ENCODE measurements around the gene SSH2. TPM values are rescaled to one million over a fixed set of nuclear protein-coding genes. Genes with fewer than 3 reads are reported as not detected.
A peak's percentile ranks its signal among the peaks of the same experiment; 100 is the strongest.

SSH2 gene
- total RNA-seq, 4 donors from 2014 or later, result 14.7 to 33.6 (median 22.2) TPM

DNA sequence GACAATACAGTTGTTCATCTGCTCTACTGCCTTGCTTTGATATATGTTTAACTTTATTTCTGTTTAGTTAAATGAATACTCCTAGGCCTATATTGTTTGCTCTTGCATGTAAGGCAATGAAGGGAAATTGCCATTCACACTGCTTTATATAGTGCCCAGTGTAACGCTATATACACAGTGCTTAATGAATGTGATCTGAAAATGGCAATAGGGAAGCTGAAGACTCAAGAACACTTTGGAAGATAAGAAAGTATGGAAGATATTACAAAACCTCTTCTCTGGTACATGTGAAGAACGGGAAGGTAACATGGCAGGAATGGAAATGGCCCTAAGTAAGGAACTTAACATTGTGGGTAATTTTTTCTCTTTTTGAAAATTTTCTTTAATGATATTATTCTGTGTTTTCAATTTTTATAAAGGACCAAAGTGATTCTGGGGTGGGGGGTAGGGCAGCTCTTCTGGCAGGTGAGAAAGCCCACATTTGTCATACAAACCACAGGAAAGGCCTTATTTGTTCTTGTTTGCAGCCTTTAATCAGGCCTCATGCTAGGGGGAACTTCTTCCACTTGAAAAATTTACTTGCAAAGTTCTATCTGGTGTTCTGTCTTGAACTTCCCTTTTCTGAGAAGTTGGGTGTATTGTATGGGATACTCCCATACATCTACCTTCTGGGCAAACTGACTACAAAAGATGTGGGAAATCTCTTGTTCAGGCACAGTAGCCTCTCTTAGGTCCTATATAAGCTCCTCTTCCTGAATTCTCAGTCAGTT, 206.6 kb downstream of the SSH2 start:
- DNase-seq (ENCODE audit: low spot score in 2 of 2), result no peak
- peaks cover 30% of the 10 kb centered on the region for H3K4me1 ChIP-seq
- H3K27me3 ChIP-seq, result no peaks in the 10 kb centered on the region
- H3K4me3 ChIP-seq, result no peak overlapping the region
- WGBS, result 83% methylated on average over 2 of the region's 2 CpGs
- peak overlapping the region; percentile 74 for H3K27ac ChIP-seq
- TF ChIP-seq, protein P1, sequence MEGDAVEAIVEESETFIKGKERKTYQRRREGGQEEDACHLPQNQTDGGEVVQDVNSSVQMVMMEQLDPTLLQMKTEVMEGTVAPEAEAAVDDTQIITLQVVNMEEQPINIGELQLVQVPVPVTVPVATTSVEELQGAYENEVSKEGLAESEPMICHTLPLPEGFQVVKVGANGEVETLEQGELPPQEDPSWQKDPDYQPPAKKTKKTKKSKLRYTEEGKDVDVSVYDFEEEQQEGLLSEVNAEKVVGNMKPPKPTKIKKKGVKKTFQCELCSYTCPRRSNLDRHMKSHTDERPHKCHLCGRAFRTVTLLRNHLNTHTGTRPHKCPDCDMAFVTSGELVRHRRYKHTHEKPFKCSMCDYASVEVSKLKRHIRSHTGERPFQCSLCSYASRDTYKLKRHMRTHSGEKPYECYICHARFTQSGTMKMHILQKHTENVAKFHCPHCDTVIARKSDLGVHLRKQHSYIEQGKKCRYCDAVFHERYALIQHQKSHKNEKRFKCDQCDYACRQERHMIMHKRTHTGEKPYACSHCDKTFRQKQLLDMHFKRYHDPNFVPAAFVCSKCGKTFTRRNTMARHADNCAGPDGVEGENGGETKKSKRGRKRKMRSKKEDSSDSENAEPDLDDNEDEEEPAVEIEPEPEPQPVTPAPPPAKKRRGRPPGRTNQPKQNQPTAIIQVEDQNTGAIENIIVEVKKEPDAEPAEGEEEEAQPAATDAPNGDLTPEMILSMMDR (IDR thresholded peaks at IDR 0.05), result no peak
- TF ChIP-seq POLR2A (IDR thresholded peaks at IDR 0.05), result no peak
- TF ChIP-seq POLR2AphosphoS5 (IDR thresholded peaks at IDR 0.05), result no peak
- no peak for TF ChIP-seq EP300 (IDR thresholded peaks at IDR 0.05)
- H3K36me3 ChIP-seq, result no peaks in the 10 kb centered on the region
- H3K9me3 ChIP-seq, result no peaks in the 10 kb centered on the region

GRCh38 chr17:29722411-29723198, 207.4 kb downstream of the SSH2 start:
- peak overlapping the region; percentile 74 for H3K27ac ChIP-seq
- WGBS, result 45% methylated on average over 9 of the region's 9 CpGs
- no peaks in the 10 kb centered on the region for H3K9me3 ChIP-seq
- no peak for DNase-seq (ENCODE audit: low spot score in 2 of 2)
- TF ChIP-seq POLR2A (IDR thresholded peaks at IDR 0.05), result no peak
- TF ChIP-seq, protein P1 (IDR thresholded peaks at IDR 0.05), result no peak
- peak in 2 of 3 donors; percentile 10 to 12 for TF ChIP-seq POLR2AphosphoS5 (IDR thresholded peaks at IDR 0.05)
- no peak for TF ChIP-seq EP300 (IDR thresholded peaks at IDR 0.05)
- H3K27me3 ChIP-seq, result no peaks in the 10 kb centered on the region
- H3K4me3 ChIP-seq, result peak overlapping the region; percentile 11
- H3K36me3 ChIP-seq, result no peaks in the 10 kb centered on the region
- peaks cover 30% of the 10 kb centered on the region for H3K4me1 ChIP-seq

GRCh38 chr17:29720551-29720950, 209.5 kb downstream of the SSH2 start:
- no peaks in the 10 kb centered on the region for H3K27me3 ChIP-seq
- TF ChIP-seq POLR2AphosphoS5 (IDR thresholded peaks at IDR 0.05), result no peak
- TF ChIP-seq, protein P1 (IDR thresholded peaks at IDR 0.05), result no peak
- no peak for TF ChIP-seq POLR2A (IDR thresholded peaks at IDR 0.05)
- 68% methylated on average over 3 of the region's 3 CpGs for WGBS
- no peaks in the 10 kb centered on the region for H3K9me3 ChIP-seq
- H3K4me1 ChIP-seq, result peaks cover 22% of the 10 kb centered on the region
- H3K27ac ChIP-seq, result no peak overlapping the region
- H3K36me3 ChIP-seq, result no peaks in the 10 kb centered on the region
- H3K4me3 ChIP-seq, result no peak overlapping the region
- no peak for DNase-seq (ENCODE audit: low spot score in 2 of 2)

GRCh38 chr17:29719469-29719868, 210.6 kb downstream of the SSH2 start:
- DNase-seq (ENCODE audit: low spot score in 2 of 2), result no peak
- peaks cover 22% of the 10 kb centered on the region for H3K4me1 ChIP-seq
- H3K4me3 ChIP-seq, result no peak overlapping the region
- H3K9me3 ChIP-seq, result no peaks in the 10 kb centered on the region
- TF ChIP-seq POLR2A (IDR thresholded peaks at IDR 0.05), result no peak
- TF ChIP-seq EP300 (IDR thresholded peaks at IDR 0.05), result no peak
- TF ChIP-seq, protein P1 (IDR thresholded peaks at IDR 0.05), result no peak
- TF ChIP-seq POLR2AphosphoS5 (IDR thresholded peaks at IDR 0.05), result no peak
- no peaks in the 10 kb centered on the region for H3K27me3 ChIP-seq
- no peak overlapping the region for H3K27ac ChIP-seq
- WGBS, result 94% methylated on average over 2 of the region's 2 CpGs
- H3K36me3 ChIP-seq, result no peaks in the 10 kb centered on the region

- DNase-seq (ENCODE audit: low spot score in 2 of 2), result no peak
- Histone ChIP-seq H3K36me3 (no peaks in the 10 kb centered on the region), H3K4me1 (peaks cover 22% of the 10 kb centered on the region), H3K9me3 (no peaks in the 10 kb centered on the region), H3K27ac (no peak overlapping the region), H3K27me3 (no peaks in the 10 kb centered on the region), H3K4me3 (no peak overlapping the region)
- TF ChIP-seq, protein P1 (IDR thresholded peaks at IDR 0.05), result no peak
- TF ChIP-seq POLR2AphosphoS5 (IDR thresholded peaks at IDR 0.05), result no peak
- TF ChIP-seq EP300 (IDR thresholded peaks at IDR 0.05), result no peak
- TF ChIP-seq POLR2A (IDR thresholded peaks at IDR 0.05), result no peak
- WGBS, result 93% methylated on average over 8 of the region's 8 CpGs
Measured at GRCh38 chr17:29718446-29719039, 211.5 kb downstream of the SSH2 start.
